Measurements from ENCODE around the gene TNRC6C. TPM values are rescaled to one million over a fixed set of nuclear protein-coding genes. Genes with fewer than 3 reads are reported as not detected.

The TNRC6C gene
- total and polyA plus RNA-seq, 2 of the 13 experiments (the other 11 are each of a cell fraction or from before 2014, with no cell fraction given) = 0.66 to 4.9 TPM

- TF ChIP-seq, protein P1, sequence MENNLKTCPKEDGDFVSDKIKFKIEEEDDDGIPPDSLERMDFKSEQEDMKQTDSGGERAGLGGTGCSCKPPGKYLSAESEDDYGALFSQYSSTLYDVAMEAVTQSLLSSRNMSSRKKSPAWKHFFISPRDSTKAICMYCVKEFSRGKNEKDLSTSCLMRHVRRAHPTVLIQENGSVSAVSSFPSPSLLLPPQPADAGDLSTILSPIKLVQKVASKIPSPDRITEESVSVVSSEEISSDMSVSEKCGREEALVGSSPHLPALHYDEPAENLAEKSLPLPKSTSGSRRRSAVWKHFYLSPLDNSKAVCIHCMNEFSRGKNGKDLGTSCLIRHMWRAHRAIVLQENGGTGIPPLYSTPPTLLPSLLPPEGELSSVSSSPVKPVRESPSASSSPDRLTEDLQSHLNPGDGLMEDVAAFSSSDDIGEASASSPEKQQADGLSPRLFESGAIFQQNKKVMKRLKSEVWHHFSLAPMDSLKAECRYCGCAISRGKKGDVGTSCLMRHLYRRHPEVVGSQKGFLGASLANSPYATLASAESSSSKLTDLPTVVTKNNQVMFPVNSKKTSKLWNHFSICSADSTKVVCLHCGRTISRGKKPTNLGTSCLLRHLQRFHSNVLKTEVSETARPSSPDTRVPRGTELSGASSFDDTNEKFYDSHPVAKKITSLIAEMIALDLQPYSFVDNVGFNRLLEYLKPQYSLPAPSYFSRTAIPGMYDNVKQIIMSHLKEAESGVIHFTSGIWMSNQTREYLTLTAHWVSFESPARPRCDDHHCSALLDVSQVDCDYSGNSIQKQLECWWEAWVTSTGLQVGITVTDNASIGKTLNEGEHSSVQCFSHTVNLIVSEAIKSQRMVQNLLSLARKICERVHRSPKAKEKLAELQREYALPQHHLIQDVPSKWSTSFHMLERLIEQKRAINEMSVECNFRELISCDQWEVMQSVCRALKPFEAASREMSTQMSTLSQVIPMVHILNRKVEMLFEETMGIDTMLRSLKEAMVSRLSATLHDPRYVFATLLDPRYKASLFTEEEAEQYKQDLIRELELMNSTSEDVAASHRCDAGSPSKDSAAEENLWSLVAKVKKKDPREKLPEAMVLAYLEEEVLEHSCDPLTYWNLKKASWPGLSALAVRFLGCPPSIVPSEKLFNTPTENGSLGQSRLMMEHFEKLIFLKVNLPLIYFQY (CRISPR knock-in tag; IDR thresholded peaks at IDR 0.05; ENCODE audit: borderline replicate concordance) = peak; percentile 95
- peak in 1 of 2 experiments; percentile 52; a peak in 2 of 4 replicates for TF ChIP-seq EP300 (IDR thresholded peaks at IDR 0.05; ENCODE audit: low read depth in 2 of 2, low read length in 2 of 2)
- TF ChIP-seq EP300 (CRISPR knock-in tag; IDR thresholded peaks at IDR 0.05; ENCODE audit: borderline replicate concordance) = peak; percentile 53; the same call in 1 of the 2 replicates
- peak; percentile 74 for TF ChIP-seq THAP11 (CRISPR knock-in tag; IDR thresholded peaks at IDR 0.05)
- TF ChIP-seq ZNF749 (CRISPR knock-in tag; IDR thresholded peaks at IDR 0.05; ENCODE audit: borderline replicate concordance) = no peak; the same call in 1 of the 2 replicates
- no peak for TF ChIP-seq ZNF75D (CRISPR knock-in tag; IDR thresholded peaks at IDR 0.05; ENCODE audit: borderline replicate concordance)
- TF ChIP-seq, protein P2, sequence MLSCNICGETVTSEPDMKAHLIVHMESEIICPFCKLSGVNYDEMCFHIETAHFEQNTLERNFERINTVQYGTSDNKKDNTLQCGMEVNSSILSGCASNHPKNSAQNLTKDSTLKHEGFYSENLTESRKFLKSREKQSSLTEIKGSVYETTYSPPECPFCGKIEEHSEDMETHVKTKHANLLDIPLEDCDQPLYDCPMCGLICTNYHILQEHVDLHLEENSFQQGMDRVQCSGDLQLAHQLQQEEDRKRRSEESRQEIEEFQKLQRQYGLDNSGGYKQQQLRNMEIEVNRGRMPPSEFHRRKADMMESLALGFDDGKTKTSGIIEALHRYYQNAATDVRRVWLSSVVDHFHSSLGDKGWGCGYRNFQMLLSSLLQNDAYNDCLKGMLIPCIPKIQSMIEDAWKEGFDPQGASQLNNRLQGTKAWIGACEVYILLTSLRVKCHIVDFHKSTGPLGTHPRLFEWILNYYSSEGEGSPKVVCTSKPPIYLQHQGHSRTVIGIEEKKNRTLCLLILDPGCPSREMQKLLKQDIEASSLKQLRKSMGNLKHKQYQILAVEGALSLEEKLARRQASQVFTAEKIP (CRISPR knock-in tag; IDR thresholded peaks at IDR 0.05; ENCODE audit: borderline replicate concordance) = no peak
- TF ChIP-seq MAFG (CRISPR knock-in tag; IDR thresholded peaks at IDR 0.05) = no peak
- no peak for TF ChIP-seq ATRX (CRISPR knock-in tag; IDR thresholded peaks at IDR 0.05; ENCODE audit: borderline replicate concordance)
- peak; percentile 65 for TF ChIP-seq KDM3A (CRISPR knock-in tag; IDR thresholded peaks at IDR 0.05; ENCODE audit: low read depth)
- TF ChIP-seq CHD2 (IDR thresholded peaks at IDR 0.05; ENCODE audit: low read depth, low read length) = no peak
- TF ChIP-seq ZNF207 (IDR thresholded peaks at IDR 0.05; ENCODE audit: borderline replicate concordance) = no peak
- peak; percentile 38; the same call in 1 of the 2 replicates for TF ChIP-seq ZFP62 (CRISPR knock-in tag; IDR thresholded peaks at IDR 0.05)
- TF ChIP-seq ZNF281 (CRISPR knock-in tag; IDR thresholded peaks at IDR 0.05; ENCODE audit: borderline replicate concordance) = peak; percentile 85
- TF ChIP-seq ELK4 (CRISPR knock-in tag; IDR thresholded peaks at IDR 0.05; ENCODE audit: borderline replicate concordance) = 0 out of 2 replicates have a peak, but pooled peaks have one; percentile 11
- TF ChIP-seq DNMT1 (CRISPR knock-in tag; IDR thresholded peaks at IDR 0.05) = peak; percentile 95
- TF ChIP-seq MTA1 (CRISPR knock-in tag; IDR thresholded peaks at IDR 0.05; ENCODE audit: borderline replicate concordance) = peak; percentile 94; the same call in 1 of the 2 replicates
Measured at GRCh38 chr17:77957857-77958715, at the start of gene TNRC6C (continued).
